Parathyroid adenoma (tissue), 2 donors: ENCODE results near the gene DCHS2.

ENCODE experiments used
- H2AFZ ChIP-seq: fragments of 300-600 bp; sonication (generic); one replicate; pipeline ENCODE4 v1.7.0; 2017; ENCODE audit warnings: antibody characterized with exemption, mild to moderate bottlenecking
- H3K27ac ChIP-seq: fragments of 300-600 bp; sonication (generic); one replicate; pipeline ENCODE4 v1.7.0; 2017
- H3K27me3 ChIP-seq: fragments of 300-600 bp; sonication (generic); one replicate; pipeline ENCODE4 v1.7.0; 2017; ENCODE audit warnings: low read length; ENCODE audit not compliant: control insufficient read depth, insufficient read depth
- H3K36me3 ChIP-seq: fragments of 300-600 bp; sonication (generic); one replicate; pipeline ENCODE4 v1.7.0; 2017; ENCODE audit warnings: low read length; ENCODE audit not compliant: control insufficient read depth, insufficient read depth
- H3K4me1 ChIP-seq: fragments of 300-600 bp; sonication (generic); one replicate; pipeline ENCODE4 v1.7.0; 2017; ENCODE audit warnings: control low read depth
- H3K4me2 ChIP-seq: fragments of 300-600 bp; sonication (generic); one replicate; pipeline ENCODE4 v1.7.0; 2017; ENCODE audit warnings: low read length
- H3K4me3 ChIP-seq: fragments of 300-600 bp; sonication (generic); one replicate; pipeline ENCODE4 v1.7.0; 2017; ENCODE audit warnings: low read depth, low read length
- H3K79me2 ChIP-seq: fragments of 300-600 bp; sonication (generic); one replicate; pipeline ENCODE4 v1.7.0; 2017; ENCODE audit warnings: control low read depth
- H3K9ac ChIP-seq: fragments of 300-600 bp; sonication (generic); one replicate; pipeline ENCODE4 v1.7.0; 2017; ENCODE audit warnings: mild to moderate bottlenecking
- H3K9me3 ChIP-seq: fragments of 300-600 bp; sonication (generic); one replicate; pipeline ENCODE4 v1.7.0; 2017; ENCODE audit warnings: low read length; ENCODE audit not compliant: control insufficient read depth
- TF ChIP-seq, protein P1 (sequence below): fragments of 300-600 bp; sonication (generic); IDR thresholded peaks from one replicate; pipeline ENCODE4 v1.7.0; 2017; ENCODE audit warnings: antibody characterized with exemption, mild to moderate bottlenecking
- donor health status: primary hyperparathyroidism.

DCHS2 gene

DNA sequence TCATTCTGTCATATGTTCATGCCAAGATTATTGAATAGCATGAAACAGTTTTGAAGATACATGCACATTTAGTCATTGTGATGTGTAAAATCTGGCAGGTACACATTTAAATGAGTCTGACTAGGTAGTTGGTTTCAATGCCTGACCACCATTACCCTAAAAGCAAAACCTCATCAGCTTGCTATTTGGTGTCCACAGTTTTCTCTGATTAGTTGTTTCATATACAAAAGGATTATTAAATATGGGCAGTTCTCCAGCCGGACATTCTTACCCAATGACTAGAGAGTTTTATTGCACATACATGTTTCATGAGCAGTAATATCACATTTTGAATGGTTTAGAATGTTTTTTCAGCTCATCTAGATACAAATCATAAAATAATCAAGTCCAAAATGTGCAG, 23.7 kb downstream of the DCHS2 start:
- Histone ChIP-seq H3K9me3 (no peaks in the 10 kb centered on the region), H3K27ac (no peak overlapping the region), H3K4me2 (no peak overlapping the region), H3K9ac (no peak overlapping the region), H3K4me3 (no peak overlapping the region), H3K4me1 (no peaks in the 10 kb centered on the region), H3K27me3 (no peaks in the 10 kb centered on the region), H3K36me3 (no peaks in the 10 kb centered on the region), H3K79me2 (no peaks in the 10 kb centered on the region), H2AFZ (no peak overlapping the region)
- TF ChIP-seq, protein P1, sequence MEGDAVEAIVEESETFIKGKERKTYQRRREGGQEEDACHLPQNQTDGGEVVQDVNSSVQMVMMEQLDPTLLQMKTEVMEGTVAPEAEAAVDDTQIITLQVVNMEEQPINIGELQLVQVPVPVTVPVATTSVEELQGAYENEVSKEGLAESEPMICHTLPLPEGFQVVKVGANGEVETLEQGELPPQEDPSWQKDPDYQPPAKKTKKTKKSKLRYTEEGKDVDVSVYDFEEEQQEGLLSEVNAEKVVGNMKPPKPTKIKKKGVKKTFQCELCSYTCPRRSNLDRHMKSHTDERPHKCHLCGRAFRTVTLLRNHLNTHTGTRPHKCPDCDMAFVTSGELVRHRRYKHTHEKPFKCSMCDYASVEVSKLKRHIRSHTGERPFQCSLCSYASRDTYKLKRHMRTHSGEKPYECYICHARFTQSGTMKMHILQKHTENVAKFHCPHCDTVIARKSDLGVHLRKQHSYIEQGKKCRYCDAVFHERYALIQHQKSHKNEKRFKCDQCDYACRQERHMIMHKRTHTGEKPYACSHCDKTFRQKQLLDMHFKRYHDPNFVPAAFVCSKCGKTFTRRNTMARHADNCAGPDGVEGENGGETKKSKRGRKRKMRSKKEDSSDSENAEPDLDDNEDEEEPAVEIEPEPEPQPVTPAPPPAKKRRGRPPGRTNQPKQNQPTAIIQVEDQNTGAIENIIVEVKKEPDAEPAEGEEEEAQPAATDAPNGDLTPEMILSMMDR, result no peak

DNA sequence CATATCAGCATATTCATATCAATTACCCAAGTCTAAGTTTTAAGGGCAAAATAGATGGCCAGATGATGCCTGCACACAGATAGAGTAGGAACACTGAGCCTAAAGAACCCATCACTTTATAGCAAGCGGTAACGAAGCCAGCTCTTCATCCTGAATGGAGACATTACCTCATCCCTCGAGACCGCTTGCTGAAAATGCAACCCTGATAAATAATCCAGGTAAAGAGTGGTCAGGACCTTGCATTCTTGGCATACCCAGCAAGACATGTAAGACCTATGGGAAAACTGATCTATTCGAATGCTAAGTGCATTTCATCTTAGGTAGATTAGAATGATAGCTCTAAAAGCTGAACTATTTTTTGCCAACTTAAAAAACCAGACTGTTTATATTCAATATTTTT, 25.3 kb downstream of the DCHS2 start:
- no peak overlapping the region for H3K27ac ChIP-seq
- no peaks in the 10 kb centered on the region for H3K79me2 ChIP-seq
- no peaks in the 10 kb centered on the region for H3K27me3 ChIP-seq
- no peaks in the 10 kb centered on the region for H3K36me3 ChIP-seq
- TF ChIP-seq, protein P1, result no peak
- no peak overlapping the region for H2AFZ ChIP-seq
- no peak overlapping the region for H3K4me2 ChIP-seq
- H3K9ac ChIP-seq, result no peak overlapping the region
- H3K4me1 ChIP-seq, result no peaks in the 10 kb centered on the region
- H3K9me3 ChIP-seq, result no peaks in the 10 kb centered on the region
- H3K4me3 ChIP-seq, result no peak overlapping the region

DNA sequence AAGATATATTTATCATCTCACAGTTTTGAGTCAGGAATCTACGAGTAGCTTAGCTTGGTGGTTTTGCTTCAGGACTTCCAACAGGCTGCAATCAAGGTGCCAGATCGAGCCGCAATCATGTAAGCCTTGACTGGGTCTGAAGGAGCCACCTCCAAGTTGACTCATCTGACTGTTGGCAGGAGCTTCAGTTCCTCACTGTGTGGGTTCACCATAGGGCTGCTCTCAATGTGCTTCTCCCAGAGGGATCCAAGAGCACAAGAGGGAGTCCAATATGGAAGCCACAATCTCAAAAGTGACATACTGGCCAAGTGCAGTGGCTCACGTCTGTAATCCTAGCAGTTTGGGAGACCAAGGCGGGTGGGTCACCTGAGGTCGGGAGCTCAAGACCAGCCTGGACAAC, 26.5 kb downstream of the DCHS2 start:
- no peaks in the 10 kb centered on the region for H3K9me3 ChIP-seq
- H3K27ac ChIP-seq, result no peak overlapping the region
- no peak overlapping the region for H2AFZ ChIP-seq
- no peak overlapping the region for H3K9ac ChIP-seq
- no peaks in the 10 kb centered on the region for H3K79me2 ChIP-seq
- no peak overlapping the region for H3K4me3 ChIP-seq
- H3K27me3 ChIP-seq, result no peaks in the 10 kb centered on the region
- H3K4me2 ChIP-seq, result no peak overlapping the region
- H3K36me3 ChIP-seq, result no peaks in the 10 kb centered on the region
- no peaks in the 10 kb centered on the region for H3K4me1 ChIP-seq
- TF ChIP-seq, protein P1, result no peak

DNA sequence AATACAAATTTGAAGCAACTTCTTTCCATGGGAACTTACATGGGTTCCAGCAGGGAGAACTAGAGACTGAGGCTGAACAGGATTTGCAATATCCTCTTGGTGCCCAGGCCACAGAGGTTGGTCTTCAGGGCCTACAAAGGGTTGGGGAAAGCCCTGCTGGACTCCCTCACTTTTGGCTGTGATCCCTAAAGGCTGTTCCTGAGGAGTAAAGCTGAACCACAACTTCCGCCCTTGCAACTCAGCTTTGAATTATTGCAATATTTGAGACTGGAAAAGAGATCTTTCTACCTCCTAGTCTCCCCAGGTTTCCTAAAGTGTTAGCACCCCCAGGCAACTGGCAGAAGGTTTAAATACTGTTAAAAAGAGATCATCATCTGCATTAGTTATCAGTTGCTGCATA, 26.9 kb downstream of the DCHS2 start:
- no peaks in the 10 kb centered on the region for H3K79me2 ChIP-seq
- no peaks in the 10 kb centered on the region for H3K36me3 ChIP-seq
- no peak overlapping the region for H2AFZ ChIP-seq
- no peaks in the 10 kb centered on the region for H3K27me3 ChIP-seq
- H3K27ac ChIP-seq, result no peak overlapping the region
- H3K4me3 ChIP-seq, result no peak overlapping the region
- no peak overlapping the region for H3K9ac ChIP-seq
- H3K4me1 ChIP-seq, result no peaks in the 10 kb centered on the region
- no peaks in the 10 kb centered on the region for H3K9me3 ChIP-seq
- H3K4me2 ChIP-seq, result no peak overlapping the region
- TF ChIP-seq, protein P1, result no peak

DNA sequence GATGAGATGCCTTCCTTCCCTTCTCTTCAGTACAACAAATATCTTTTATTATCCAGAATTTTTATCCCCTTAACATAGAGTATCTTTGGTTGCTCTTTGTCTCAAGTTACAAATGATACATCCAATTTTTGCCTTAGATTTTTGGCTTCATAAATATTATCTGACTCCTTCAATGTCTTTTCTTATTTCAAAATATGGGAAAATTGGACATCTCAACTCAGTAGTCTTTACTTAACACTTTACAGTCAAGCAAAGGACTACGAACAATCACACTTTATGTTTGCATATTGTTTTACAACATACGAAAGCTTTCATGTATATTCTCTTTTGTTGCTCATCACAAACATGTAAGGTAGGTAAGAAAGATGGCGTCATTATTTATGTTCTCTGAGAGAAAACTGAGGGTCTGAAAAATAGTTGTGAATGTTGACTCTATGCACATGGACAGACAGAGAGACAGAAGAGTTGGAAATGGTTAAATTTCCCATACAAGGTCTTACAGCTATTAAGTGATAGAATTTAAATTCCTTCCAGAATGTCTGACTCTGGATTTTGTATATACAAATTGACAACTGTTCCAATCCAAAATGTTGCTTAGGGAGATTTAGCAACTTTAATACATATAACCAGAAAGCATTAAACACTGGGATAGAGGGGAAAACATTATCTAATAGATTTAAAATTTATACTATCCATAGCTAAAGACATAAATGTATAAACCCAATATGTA, 29.4 kb downstream of the DCHS2 start:
- Histone ChIP-seq H3K27ac (no peak overlapping the region), H3K27me3 (no peaks in the 10 kb centered on the region), H3K36me3 (no peaks in the 10 kb centered on the region), H3K4me1 (no peaks in the 10 kb centered on the region), H2AFZ (no peak overlapping the region), H3K9me3 (no peaks in the 10 kb centered on the region), H3K4me2 (no peak overlapping the region), H3K4me3 (no peak overlapping the region), H3K79me2 (no peaks in the 10 kb centered on the region), H3K9ac (no peak overlapping the region)
- TF ChIP-seq, protein P1, result no peak
